ENCODE measurements around the gene TNS2.

Gene TNS2

DNA sequence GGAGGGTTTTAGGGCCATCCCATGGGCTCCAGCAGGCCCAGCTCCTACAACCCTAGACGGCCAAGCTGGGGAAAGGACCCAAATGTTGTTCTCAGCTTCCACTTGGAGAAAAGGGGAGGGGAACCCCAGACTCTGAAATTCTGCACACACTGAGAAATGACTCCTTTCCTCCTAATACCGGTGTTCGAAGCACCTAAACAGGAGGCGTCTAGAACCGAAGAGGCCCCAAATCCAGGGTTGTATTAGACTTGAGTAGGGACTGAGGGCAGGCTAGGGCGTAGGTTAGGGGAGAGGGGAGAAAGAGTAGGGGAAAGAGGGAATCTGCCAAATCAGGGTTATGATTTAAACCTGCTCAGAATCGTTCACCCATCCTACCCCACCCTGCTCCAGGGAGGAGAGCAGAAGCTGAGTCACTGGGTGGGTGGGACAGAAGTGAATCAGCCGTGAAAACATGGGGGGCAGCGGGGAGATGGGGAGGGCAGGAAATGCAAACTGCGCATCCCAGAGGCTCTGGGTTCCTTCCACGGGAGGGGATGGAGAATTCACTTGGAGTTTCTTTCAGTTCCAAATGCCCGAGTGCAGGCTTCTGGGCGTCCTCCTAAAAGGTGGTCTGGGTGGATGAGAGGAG is 48.6 kb downstream of the TNS2 start:
- TF ChIP-seq GATA2 (IDR thresholded peaks at IDR 0.05; ENCODE audit: low read depth, low read length) (no peak), GATA3 (IDR thresholded peaks at IDR 0.05; ENCODE audit: low read depth, low read length) (no peak)

DNA sequence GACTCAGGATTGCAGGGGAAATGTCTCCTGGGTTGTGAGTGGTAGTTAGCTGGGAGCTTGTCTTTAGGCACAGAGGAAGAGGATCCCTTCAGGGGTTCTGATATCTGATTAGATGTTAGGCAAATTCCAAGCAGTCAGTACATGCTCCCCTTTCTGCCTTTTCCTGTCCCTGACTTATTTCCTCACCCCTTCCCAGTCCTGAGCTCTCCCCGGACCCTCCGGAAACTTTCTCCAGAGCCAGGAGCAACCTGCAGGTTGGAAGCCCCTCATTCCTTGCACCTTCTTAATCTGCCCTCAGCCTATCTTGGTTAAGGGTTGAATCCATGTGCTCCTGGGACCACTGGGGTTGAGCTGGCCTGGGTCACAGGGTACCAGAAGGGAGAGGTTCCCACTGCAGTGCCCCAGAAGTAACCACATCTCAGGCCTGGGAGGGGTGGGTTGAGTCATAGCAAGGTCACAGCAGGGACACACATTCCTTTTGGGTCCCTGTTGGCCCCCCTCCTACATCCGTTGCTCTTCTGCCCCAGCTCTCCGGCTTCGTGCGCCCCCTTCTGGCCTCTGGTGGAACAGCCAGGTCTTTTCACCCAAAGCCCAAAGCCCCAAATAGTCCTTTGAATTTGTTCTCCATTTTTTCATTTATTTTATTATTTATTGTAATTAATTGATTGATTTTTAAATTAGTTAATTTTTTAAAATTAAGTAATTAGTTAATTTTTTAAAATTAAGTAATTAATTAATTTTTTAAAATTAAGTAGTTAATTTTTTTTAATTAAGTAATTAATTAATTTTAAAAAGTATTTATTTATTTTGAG is 49.4 kb downstream of the TNS2 start:
- TF ChIP-seq GATA3 (IDR thresholded peaks at IDR 0.05; ENCODE audit: low read depth, low read length), result no peak
- no peak for TF ChIP-seq GATA2 (IDR thresholded peaks at IDR 0.05; ENCODE audit: low read depth, low read length)

DNA sequence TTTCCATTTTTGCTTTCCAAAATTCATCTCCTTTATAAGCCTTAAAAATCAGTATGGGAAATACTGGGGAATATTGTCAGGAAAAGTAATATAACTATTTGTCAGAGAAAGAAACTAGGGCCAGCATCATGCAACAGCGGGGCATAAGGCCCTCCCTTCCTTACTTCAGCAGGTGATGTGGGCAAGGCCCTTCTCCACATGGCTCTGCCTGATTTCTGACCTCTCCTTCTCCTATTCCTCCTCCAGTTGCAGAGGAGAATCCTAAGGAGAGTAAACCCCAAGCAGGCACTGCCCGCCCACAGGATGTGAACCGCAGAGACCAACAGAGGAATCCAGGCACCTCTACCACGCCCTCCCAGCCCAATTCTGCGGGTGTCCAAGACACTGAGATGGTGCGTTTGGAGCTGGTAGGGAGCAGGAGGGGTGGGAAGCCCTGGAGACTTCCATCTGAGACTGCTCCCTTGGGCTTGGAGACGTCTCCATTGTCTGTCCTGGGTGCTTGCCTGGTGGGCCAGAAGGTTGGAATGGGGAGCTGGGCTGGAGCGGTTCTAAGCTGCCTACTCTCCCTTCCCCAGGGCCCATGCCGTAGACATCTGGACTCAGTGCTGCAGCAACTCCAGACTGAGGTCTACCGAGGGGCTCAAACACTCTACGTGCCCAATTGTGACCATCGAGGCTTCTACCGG is 50.7 kb downstream of the TNS2 start:
- no peak for TF ChIP-seq GATA2 (IDR thresholded peaks at IDR 0.05; ENCODE audit: low read depth, low read length)

DNA sequence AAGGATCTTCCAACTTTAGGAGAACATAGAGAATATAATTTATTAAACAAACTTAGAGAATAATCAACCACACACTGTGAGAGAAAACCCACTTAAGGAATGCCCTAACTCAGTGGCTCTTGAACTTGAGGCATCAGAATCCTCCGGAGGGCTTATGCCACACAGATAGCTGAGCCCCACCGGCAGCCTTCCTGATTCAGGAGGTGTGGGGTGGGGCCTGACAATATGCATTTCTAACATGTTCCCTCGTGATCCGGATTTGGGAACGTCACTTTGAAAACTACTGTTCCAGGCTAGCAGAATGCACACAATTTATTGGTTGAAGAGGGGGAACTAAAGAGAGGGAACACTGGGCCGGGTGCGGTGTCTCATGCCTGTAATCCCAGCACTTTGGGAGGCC is 51.4 kb downstream of the TNS2 start:
- TF ChIP-seq GATA2 (IDR thresholded peaks at IDR 0.05; ENCODE audit: low read depth, low read length), result no peak
- no peak for TF ChIP-seq GATA3 (IDR thresholded peaks at IDR 0.05; ENCODE audit: low read depth, low read length)

DNA sequence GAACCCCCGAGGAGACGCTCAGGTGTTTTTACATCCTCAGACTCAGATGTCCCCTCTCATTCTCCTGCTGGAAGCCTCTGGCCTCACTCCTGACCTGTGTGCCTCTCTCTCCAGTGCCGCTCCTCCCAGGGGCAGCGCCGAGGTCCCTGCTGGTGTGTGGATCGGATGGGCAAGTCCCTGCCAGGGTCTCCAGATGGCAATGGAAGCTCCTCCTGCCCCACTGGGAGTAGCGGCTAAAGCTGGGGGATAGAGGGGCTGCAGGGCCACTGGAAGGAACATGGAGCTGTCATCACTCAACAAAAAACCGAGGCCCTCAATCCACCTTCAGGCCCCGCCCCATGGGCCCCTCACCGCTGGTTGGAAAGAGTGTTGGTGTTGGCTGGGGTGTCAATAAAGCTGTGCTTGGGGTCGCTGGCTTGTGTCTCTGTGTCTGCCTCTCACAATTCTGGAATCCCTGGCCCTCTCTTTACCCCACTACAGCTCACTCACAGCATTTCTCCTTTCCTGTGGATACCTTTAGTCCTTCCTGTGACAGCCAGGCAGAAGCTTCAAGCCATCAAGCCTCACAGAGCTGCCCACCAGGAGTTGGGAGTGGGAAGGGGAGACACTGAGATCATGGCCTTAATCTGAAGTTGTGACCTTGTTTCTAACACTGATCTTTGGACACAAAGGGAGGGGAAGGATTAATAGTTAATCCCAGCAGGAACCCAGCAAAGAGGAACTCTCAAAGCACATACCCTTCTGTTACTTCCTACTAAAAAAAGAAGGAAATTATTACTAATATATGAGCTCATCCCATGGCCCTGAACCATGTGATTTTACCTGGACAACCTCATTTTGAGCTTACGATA is 52.3 kb downstream of the TNS2 start:
- no peak for TF ChIP-seq GATA3 (IDR thresholded peaks at IDR 0.05; ENCODE audit: low read depth, low read length)
- no peak for TF ChIP-seq GATA2 (IDR thresholded peaks at IDR 0.05; ENCODE audit: low read depth, low read length)

DNA sequence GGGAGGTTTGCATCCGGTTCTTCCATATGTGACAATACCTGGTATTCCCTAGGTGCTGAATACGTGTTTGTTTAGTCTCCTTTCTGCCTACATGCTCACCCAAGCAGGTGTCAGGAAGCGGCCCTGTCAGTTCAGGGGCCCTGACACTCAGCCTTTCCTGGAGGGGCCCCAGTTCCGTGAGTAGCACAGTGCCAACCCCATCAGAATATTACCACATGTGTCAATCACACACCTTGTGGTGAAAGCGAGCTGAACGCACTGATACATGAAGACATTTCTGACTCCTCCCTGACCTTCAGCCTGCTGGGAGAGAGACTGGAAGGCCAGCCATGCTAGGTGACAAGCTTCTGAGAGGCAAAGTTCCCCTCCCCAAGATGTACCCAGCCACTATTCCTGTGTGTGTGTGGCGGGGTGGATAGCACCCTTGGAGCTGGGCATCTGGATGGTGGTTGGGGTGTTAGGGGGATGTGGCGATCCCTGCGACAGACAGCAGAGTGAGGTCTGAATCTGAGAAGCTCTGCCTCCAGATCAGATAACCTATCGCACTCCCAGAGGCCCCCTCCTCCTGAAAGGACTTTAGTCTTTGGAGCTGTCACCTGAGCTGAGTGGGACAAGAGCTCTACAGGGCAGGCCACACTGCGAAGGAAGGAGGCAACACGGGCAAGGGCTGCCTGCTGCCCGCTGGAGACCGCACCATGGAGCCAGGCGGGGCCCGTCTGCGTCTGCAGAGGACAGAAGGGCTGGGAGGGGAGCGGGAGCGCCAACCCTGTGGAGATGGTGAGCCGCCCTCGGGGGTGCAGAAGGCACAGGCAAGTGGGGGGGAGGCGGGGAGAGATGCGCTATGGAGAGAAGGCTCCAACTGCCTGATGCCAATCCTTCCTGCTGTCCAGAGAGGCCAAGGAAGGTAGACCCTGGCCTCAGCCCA is 53.3 kb downstream of the TNS2 start, which contains the start of gene SOAT2:
TSS of gene SOAT2 (plus strand) at position 604 of the 925 bp plus-strand sequence. CDS start at position 696, 92 bp downstream.
- TF ChIP-seq GATA3 (IDR thresholded peaks at IDR 0.05; ENCODE audit: low read depth, low read length), result no peak
- no peak for TF ChIP-seq GATA2 (IDR thresholded peaks at IDR 0.05; ENCODE audit: low read depth, low read length)

DNA sequence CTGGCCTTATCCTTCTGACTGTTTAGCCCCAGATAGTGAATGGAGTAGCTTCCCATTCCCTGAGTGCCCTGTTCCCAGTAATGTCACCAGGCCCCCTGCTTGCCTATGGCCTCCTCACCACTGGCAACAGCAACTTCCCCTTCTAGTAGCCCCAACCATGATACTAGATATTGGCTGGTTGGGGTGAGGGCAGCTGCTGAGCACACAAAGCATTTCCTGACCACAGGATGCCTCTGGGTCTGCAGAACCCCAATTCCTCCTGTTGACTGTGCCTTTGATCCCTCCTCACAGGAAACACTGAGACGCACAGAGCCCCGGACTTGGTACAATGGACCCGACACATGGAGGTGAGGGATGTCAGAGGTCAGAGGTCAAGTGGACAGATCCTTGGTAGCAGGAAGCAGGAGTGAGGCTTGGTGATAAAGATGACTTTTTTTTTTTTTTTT is 54.0 kb downstream of the TNS2 start:
- TF ChIP-seq GATA3 (IDR thresholded peaks at IDR 0.05; ENCODE audit: low read depth, low read length) (no peak), GATA2 (IDR thresholded peaks at IDR 0.05; ENCODE audit: low read depth, low read length) (no peak)

DNA sequence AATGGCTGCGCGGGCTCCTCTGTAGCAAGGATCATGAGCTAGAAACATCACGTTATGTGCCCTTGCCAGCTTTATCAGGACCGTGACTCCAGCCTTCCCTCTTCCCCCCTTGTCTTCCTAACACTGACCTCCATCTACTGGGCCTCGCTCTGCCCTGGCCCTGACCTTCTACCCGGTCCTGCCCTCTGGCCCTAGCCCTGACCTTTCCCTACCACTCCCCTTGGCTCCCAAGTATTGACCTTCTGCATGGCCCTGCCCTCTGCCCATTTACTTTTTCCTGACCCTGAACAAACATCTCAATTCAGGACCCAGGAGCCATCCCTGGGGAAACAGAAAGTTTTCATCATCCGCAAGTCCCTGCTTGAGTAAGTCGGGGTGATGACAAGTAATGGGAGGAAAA is 55.4 kb downstream of the TNS2 start:
- no peak for TF ChIP-seq GATA2 (IDR thresholded peaks at IDR 0.05; ENCODE audit: low read depth, low read length)
- TF ChIP-seq GATA3 (IDR thresholded peaks at IDR 0.05; ENCODE audit: low read depth, low read length), result no peak

DNA sequence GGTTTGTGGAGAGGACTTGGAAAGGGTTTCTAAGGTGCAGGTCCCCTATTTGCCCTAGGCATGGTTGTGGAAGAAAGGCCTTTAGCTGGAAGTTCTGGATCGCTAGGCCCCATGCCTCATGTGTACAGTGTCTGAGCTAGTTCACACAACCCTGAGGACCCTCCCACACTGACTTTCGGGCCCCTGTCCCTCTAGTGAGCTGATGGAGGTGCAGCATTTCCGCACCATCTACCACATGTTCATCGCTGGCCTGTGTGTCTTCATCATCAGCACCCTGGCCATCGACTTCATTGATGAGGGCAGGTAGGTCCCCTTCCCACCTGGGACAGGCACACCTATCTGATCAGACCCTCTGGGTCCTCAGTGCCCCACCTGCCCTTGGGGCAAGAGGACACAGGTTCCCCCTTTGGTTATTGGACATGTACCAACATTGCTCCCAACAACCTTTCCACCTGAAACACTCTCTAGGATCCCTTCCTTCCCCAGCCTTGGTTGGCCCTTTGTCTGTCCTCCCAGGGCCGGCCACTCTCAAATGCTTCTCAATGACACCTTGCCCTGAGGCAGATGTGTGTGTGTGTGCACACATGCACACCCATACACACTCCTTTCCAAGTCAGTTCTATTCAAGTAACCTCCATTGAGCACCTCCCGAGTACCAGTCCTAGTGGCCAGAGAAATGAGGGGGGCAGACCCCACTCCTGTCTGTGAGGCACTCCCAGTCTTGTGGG is 56.0 kb downstream of the TNS2 start:
- TF ChIP-seq GATA2 (IDR thresholded peaks at IDR 0.05; ENCODE audit: low read depth, low read length), result no peak
- no peak for TF ChIP-seq GATA3 (IDR thresholded peaks at IDR 0.05; ENCODE audit: low read depth, low read length)

DNA sequence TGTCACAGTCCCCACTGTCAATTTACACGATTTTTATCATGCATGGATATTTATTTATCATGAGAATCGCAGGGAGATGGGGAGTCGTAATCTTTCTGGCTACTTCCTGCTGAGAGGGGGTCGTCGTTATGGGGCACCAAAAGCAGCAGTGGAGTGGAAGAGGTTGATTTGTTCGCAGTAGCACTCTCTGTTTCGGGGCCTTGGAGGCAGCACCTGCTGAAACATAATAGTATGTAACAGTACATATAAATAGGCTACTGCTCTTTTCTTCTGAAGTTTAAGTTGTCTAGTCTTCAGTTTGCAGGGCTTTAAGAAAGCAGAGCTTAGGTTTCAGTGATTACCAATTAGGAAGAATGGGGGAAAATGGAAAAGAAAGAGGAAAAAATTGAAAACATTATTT is 57.3 kb downstream of the TNS2 start:
- TF ChIP-seq GATA2 (IDR thresholded peaks at IDR 0.05; ENCODE audit: low read depth, low read length) (no peak), GATA3 (IDR thresholded peaks at IDR 0.05; ENCODE audit: low read depth, low read length) (no peak)

DNA sequence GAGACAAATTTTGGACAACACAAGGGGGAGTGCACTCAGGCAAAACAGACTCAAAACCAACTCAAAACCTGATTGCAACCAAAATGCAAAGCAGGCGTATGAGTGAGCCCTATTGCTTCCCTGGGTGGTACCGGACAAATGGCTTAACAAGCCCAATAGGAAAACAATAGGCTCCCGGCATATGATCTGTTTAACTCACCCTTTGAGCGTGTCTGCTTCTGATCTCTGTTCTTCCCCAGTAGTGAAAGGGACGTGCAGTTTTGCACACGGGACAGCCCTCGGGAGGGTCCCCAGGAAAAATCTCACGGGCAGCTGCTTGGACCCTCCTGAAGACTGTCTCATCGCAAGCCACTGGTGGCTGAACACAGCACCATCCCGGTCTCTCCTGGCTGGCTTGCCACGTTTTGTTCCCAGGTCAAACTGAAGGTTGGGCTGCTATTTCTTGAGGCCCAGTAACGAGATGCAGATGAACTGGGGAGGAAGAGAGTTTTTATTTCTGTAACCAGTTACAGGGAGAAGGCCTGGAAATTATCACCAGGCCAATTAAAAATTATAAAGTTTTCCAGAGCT is 63.4 kb downstream of the TNS2 start:
- TF ChIP-seq GATA2 (IDR thresholded peaks at IDR 0.05; ENCODE audit: low read depth, low read length), result no peak
- no peak for TF ChIP-seq GATA3 (IDR thresholded peaks at IDR 0.05; ENCODE audit: low read depth, low read length)

DNA sequence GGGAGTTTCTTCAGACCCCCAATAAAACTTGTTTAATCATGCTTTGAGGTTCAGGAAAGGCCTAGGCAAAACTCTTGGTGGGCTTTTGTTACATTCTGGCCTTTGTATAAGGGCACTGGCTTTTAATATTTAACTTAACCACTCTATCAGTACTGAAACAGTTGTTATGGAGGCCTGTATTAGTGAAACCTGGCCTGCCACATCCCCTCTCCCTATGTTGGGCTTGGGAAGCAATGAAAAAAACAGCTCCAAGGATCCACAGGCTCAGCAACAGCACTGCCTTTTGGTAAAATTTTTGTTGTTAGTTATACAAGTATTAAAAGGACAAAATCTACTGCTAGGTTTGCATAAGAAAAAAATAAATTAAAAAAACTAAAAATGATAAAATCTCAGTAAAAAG is 64.1 kb downstream of the TNS2 start:
- TF ChIP-seq GATA3 (IDR thresholded peaks at IDR 0.05; ENCODE audit: low read depth, low read length) (no peak), GATA2 (IDR thresholded peaks at IDR 0.05; ENCODE audit: low read depth, low read length) (no peak)

Measured in SH-SY5Y (cell line).